ENCODE results near the gene KCNMA1. TPM values are rescaled to one million over a fixed set of nuclear protein-coding genes. Genes with fewer than 3 reads are reported as not detected.
"Not testable (repeated sequence)": the region's sequence is repeated elsewhere in the genome, so short reads cannot be mapped to it uniquely, and the experiment has no call there.

The KCNMA1 gene
- total RNA-seq, 1 experiment from 2014 or later = 20.7 TPM

DNA sequence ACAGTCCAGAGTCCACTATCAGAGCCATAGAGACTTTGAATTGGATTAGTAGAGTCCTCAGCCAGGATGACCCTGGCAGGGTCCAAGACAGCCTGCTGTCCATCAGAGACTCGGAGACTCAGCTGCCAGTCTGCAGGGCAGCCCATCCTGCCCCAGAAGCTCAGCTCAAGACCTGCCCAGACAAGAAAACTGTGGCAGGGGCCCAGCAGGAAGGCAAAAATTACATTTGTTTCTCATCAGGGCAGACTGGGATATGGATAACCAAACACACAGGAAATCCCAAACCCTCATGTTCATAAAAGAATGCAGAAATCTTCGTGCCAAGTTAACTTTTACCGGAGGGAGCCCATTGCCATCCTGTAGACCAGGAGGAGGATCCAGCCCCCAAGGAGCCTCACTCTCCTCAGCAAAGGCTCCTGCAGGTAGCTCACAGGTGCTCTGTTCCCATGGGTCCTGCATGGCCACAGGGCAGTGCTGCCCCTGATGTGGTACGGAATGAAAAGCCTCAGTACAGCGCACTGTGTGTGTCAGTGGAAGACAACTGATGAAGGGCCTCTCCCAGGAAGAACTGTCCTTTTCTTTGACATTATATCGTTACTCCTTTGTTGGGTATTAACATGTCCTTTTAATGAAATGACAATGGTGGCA lies 222.2 kb downstream of the KCNMA1 start:
- Mint-ChIP-seq H3K4me1 (ENCODE audit: low read depth, unreplicated experiment) (peaks cover 36% of the 10 kb centered on the region), H3K4me3 (ENCODE audit: unreplicated experiment) (no peak overlapping the region), H3K27me3 (ENCODE audit: insufficient read depth, unreplicated experiment) (no peaks in the 10 kb centered on the region), H3K27ac (ENCODE audit: unreplicated experiment) (peak overlapping the region; percentile 68), H3K9me3 (ENCODE audit: unreplicated experiment) (no peaks in the 10 kb centered on the region), H3K36me3 (ENCODE audit: insufficient read depth, unreplicated experiment) (peaks cover 5% of the 10 kb centered on the region)
- ChIA-PET CTCF (no interaction called here), POLR2A (no interaction called here)
- DNase-seq = no peak
- peaks cover 56% of the 10 kb centered on the region for H3K4me1 ChIP-seq
- H3K9me3 ChIP-seq = no peaks in the 10 kb centered on the region
- TF ChIP-seq, protein P1, sequence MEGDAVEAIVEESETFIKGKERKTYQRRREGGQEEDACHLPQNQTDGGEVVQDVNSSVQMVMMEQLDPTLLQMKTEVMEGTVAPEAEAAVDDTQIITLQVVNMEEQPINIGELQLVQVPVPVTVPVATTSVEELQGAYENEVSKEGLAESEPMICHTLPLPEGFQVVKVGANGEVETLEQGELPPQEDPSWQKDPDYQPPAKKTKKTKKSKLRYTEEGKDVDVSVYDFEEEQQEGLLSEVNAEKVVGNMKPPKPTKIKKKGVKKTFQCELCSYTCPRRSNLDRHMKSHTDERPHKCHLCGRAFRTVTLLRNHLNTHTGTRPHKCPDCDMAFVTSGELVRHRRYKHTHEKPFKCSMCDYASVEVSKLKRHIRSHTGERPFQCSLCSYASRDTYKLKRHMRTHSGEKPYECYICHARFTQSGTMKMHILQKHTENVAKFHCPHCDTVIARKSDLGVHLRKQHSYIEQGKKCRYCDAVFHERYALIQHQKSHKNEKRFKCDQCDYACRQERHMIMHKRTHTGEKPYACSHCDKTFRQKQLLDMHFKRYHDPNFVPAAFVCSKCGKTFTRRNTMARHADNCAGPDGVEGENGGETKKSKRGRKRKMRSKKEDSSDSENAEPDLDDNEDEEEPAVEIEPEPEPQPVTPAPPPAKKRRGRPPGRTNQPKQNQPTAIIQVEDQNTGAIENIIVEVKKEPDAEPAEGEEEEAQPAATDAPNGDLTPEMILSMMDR (IDR thresholded peaks at IDR 0.05; ENCODE audit: insufficient read depth in 1 of 2, low read depth in 1 of 2, low read length in 1 of 2, severe bottlenecking in 1 of 2, unreplicated experiment in 1 of 2) = no peak
- no peaks in the 10 kb centered on the region for H3K36me3 ChIP-seq (ENCODE audit: control insufficient read depth, insufficient read depth, low read length)
- no peak overlapping the region for H3K4me3 ChIP-seq (ENCODE audit: low read depth, low read length)
- H3K27me3 ChIP-seq (replicated peaks; ENCODE audit: control insufficient read depth, insufficient read depth, low read length) = no peaks in the 10 kb centered on the region
- no TSS peak for BruUV-seq (replicated peaks)
- intact Hi-C loops (cut with micrococcal nuclease; ENCODE audit: unreplicated experiment) = no loop called here

DNA sequence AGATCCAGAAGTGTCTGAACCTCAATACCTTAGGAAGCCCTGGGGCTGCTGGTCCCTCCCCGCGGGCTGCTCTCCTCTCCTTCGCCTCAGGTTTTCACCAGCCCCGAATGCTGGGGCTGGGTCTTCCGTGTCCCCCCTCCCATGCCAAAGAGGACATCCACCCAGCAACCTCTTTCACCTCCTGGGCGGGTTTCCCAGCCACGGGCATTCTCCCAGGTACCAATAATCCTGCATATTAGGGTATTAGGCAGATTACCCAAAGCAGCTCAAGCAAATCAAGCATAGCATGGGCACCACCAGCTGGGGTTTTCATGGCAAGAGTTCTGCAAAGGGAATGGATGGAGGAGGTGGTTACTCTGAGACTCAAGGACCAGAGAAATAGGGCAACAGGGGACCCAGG lies 224.4 kb downstream of the KCNMA1 start:
- Mint-ChIP-seq H3K36me3 (ENCODE audit: insufficient read depth, unreplicated experiment) (peaks cover 5% of the 10 kb centered on the region), H3K27me3 (ENCODE audit: insufficient read depth, unreplicated experiment) (no peaks in the 10 kb centered on the region), H3K27ac (ENCODE audit: unreplicated experiment) (no peak overlapping the region), H3K9me3 (ENCODE audit: unreplicated experiment) (no peaks in the 10 kb centered on the region), H3K4me3 (ENCODE audit: unreplicated experiment) (no peak overlapping the region), H3K4me1 (ENCODE audit: low read depth, unreplicated experiment) (peaks cover 49% of the 10 kb centered on the region)
- Histone ChIP-seq H3K36me3 (ENCODE audit: control insufficient read depth, insufficient read depth, low read length) (no peaks in the 10 kb centered on the region), H3K9me3 (no peaks in the 10 kb centered on the region), H3K4me3 (ENCODE audit: low read depth, low read length) (no peak overlapping the region), H3K27me3 (replicated peaks; ENCODE audit: control insufficient read depth, insufficient read depth, low read length) (no peaks in the 10 kb centered on the region), H3K4me1 (peaks cover 55% of the 10 kb centered on the region)
- DNase-seq = no peak
- intact Hi-C loops (cut with micrococcal nuclease; ENCODE audit: unreplicated experiment) = no loop called here
- TF ChIP-seq, protein P1 (IDR thresholded peaks at IDR 0.05; ENCODE audit: insufficient read depth in 1 of 2, low read depth in 1 of 2, low read length in 1 of 2, severe bottlenecking in 1 of 2, unreplicated experiment in 1 of 2) = no peak
- no TSS peak for BruUV-seq (replicated peaks)
- ChIA-PET POLR2A (no interaction called here), CTCF (no interaction called here)

DNA sequence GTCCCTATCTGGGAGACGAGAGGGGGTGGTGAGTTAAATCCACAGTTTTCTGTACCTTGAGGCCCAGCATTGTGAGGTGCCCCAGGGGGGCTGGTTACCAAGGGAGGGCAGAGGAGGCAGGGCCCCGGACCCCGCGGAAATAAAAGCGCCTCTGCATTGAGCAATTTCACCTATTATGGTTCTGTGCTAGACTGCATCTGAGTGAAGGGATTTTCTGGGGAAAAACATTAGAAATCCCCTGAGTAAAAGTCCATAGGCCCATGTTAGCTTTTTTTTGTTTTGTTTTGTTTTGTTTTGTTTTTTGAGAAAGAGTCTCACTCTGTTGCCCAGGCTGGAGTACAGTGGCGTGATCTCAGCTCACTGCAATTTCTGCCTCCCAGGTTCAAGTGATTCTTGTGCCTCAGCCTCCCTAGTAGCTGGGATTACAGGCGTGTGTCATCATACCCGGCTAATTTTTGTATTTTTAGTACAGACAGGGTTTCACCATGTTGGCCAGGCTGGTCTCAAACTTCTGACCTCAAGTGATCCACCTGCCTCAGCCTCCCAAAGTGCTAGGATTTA lies 225.0 kb downstream of the KCNMA1 start:
- DNase-seq; H3K4me3 ChIP-seq (ENCODE audit: low read depth, low read length); H3K9me3 Mint-ChIP-seq (ENCODE audit: unreplicated experiment); H3K9me3 ChIP-seq; BruUV-seq (replicated peaks); POLR2A ChIA-PET; H3K27me3 ChIP-seq (replicated peaks; ENCODE audit: control insufficient read depth, insufficient read depth, low read length); H3K27me3 Mint-ChIP-seq (ENCODE audit: insufficient read depth, unreplicated experiment); H3K4me3 Mint-ChIP-seq (ENCODE audit: unreplicated experiment); H3K36me3 ChIP-seq (ENCODE audit: control insufficient read depth, insufficient read depth, low read length); H3K36me3 Mint-ChIP-seq (ENCODE audit: insufficient read depth, unreplicated experiment); H3K27ac Mint-ChIP-seq (ENCODE audit: unreplicated experiment); CTCF ChIA-PET; intact Hi-C loops (cut with micrococcal nuclease; ENCODE audit: unreplicated experiment): not testable (repeated sequence)
- H3K4me1 ChIP-seq = peaks cover 49% of the 10 kb centered on the region
- H3K4me1 Mint-ChIP-seq (ENCODE audit: low read depth, unreplicated experiment) = peaks cover 51% of the 10 kb centered on the region
